DMS 273 (cell line): ENCODE measurements around the gene ARMH1.
A peak's percentile ranks its signal among the peaks of the same experiment; 100 is the strongest.

Experiments
- DNase-seq: peaks from one replicate; lab custom pipeline; 2025; ENCODE audit not compliant: unreplicated experiment; lab: John Stamatoyannopoulos, UW

Gene ARMH1

DNA sequence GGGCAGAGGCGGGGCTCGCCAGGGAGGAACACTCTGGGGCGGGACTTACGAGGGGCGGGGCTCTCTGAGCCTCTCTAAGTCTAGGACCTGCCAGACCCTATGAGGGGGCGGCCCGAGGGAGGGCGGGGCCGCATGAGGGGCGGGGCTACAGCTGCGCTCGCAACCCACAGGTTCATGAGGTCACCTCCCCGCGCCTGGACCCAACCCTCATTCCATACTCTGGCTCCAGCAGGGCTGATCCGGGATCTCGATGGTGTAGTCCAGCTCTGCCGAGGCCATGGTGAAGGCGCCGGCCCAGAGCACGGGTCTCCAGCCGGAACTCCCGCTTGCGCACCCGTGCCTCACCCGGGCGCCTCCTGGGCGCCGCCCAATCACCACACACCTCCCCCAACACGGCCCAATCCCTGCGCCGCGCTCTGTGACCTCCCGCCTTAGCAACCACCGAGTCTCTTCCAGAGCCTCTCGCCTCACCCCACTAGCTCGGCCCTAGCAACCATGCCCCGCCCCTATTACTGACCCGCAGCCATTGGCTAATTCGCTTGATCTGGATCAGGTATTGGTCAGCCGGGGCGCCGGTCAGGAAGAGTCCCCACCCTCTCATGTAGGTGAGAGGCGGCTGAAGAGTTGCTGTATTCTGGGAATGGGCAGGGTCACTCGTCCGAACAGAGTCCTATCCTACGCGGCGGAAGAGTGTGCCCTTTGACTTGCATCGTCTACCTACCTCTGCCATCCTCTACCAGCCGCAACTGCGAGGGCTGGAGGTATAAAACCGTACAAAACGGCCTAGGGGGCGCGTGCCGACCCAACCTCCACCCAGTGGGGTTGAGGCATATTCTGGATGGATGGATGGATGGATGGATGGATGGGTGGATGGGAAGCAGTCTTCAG, at the start of gene ARMH1, which contains the start of gene TMEM53:
ARMH1 (plus strand) TSS at position 602 of the 888 bp plus-strand sequence. CDS start 14,984 bp downstream, outside the sequence.
TMEM53 (minus strand) TSS at position 369 of the 888 bp plus-strand sequence; CDS start at position 279, 90 bp downstream.
- peak; percentile 100 for DNase-seq

- no peak for DNase-seq
Measured at GRCh38 chr1:44625348-44625747, 49.2 kb upstream of the ARMH1 start.

DNA sequence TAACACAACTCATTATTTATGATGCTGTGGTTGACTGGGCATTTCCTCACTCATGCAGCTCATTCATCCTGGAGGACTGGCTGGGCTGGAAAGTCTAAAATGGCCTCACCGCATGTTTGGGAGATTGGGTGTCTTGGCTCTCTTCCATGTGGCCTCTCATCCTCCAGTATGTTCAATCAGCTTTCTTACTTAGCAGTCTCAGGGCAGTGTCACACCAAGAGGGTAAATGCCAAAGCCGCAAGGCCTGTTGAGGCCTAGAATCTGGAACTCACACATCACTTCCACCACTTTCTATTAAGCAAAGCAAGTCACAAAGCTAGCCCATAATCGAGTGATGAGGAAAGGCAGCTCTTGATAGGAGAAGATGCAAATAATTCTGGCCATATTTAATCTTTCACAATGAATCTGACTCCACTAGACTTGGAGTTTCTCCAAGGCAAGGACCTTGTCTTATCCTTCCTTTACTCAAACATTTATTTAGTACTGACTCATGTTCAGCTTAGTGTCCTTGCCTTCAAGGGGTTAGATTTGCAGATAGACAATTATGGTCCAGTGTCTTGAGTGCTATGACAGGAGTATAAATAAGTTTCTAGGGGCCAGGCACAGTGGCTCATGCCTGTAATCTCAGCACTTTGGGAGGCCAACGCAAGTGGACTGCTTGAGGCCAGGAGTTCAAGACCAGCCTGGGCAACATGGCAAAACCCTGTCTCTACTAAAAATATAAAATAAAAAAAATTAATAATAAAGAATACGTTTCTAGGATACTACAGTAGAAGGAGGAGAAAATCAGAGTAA, 45.4 kb upstream of the ARMH1 start:
- DNase-seq = no peak

DNA sequence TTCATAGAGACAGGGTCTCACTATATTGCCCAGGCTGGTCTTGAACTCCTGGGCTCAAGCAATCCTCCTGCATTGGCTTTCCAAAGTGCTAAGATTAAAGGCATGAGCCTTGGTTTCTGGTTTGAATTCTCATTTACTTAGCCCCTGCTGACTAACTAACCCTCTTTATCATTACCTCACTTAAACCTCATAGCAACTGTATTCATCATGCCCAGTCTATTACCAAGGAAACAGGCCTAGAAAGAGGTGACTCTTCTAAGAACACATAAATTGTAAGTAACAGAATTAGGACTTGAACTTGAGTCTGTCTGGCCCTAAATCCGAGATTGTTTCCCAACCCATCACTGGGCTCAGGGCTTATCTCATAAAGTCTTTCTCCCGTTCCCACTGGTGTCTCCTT, 44.4 kb upstream of the ARMH1 start:
- DNase-seq = no peak

- no peak for DNase-seq
Measured at GRCh38 chr1:44631333-44631646, 43.2 kb upstream of the ARMH1 start.

DNA sequence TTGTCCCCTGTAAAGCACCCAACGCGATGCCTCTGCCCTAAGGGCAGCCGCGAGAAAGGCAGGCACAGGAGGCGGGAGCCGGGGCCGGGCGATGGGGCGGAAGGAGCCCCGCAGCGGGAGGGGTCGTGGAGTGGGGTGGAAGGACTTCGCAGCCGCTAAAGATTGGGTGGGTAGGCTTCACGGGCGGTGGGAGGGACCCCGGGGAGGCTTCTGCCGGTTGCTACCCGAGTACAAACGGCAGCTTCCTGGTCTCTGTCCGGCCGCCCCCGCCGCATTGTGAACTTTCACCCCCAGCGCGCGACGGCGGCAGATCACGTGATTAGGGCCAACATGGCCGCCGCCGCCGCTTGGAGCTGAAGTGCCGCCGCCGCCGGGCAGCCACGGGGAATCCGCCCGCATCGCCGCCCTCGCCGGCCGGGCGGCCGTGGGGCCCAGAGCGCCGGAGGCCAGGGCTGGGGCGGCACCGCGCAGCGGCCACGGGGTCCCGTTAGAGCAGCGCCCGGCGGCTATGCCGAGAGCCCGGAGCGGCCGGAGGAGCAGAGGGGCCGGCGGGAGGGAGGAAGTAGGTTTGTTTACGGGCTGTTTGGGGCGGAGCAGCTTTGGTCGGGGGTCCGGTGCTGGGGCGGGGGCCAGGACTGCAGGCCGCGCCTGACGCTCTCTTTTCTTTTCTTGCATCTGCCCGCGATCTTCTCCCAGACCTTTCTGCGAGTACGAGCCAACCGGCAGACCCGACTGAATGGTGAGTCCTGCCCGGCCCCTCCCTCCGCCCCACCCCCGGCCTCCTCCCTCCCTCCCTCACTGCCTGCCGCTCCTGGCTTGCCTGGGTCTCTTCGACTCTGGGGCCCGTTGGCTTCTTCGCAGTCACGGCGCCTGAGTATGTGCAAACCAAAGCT, 42.6 kb upstream of the ARMH1 start:
- DNase-seq = peak; percentile 92

- peak; percentile 51 for DNase-seq
Measured at GRCh38 chr1:44632598-44632997, 41.9 kb upstream of the ARMH1 start.

GRCh38 chr1:44634606-44635189, 39.8 kb upstream of the ARMH1 start:
- DNase-seq = no peak

DNA sequence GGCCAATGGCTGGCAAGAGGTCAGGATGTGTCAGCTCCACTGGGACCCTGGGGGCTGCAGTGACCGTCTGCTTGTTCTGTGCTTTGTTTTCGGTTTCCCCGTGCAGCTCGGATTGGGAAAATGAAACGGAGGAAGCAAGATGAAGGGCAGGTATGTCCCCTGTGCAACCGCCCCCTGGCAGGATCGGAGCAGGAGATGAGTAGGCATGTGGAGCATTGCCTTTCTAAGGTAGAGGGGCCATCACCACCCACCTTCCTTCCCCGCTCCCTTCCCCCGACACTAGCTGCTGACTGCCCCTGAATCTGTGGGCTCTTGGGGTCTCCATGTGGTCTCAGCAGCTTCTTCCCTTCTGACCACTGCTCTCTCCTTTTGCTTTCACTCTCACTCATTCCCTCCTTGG, 39.1 kb upstream of the ARMH1 start:
- no peak for DNase-seq

- no peak for DNase-seq
Measured at GRCh38 chr1:44636083-44636687, 38.3 kb upstream of the ARMH1 start.

- peak; percentile 96 for DNase-seq
Measured at GRCh38 chr1:44636688-44637598, 37.6 kb upstream of the ARMH1 start.

GRCh38 chr1:44637702-44638411, 36.7 kb upstream of the ARMH1 start:
- DNase-seq = no peak

- peak; percentile 57 for DNase-seq
Measured at GRCh38 chr1:44640200-44640853, 34.2 kb upstream of the ARMH1 start.

- peak; percentile 26 for DNase-seq
Measured at GRCh38 chr1:44641126-44642102, 33.1 kb upstream of the ARMH1 start.

- peak; percentile 30 for DNase-seq
Measured at GRCh38 chr1:44642255-44642654, 32.3 kb upstream of the ARMH1 start.

DNA sequence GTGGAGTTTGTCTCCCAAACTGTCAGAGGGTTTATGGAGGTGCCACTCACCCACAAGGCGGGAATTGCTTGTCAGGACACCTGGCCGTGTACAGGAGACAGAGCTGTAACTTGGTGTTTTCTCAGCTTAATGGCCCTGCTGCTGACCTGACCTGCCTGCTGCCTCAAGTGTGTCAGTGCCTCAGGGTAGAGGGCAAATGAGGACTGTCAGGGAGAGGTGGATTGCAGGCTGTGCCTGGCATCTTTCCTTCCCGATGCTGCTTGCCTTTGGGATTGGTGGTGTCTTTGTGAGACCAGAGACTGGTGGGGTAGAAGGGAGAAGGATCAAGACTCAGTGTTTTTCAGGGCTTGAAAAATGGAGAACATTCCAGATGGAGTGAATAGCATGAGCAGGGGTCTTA, 31.6 kb upstream of the ARMH1 start:
- no peak for DNase-seq
